NCI-H446 treated with DMSO at 0.1 percent for 48 hours (cell line): ENCODE data around the gene NFASC.

Experiments used
- DNase-seq: peaks from one replicate; lab custom pipeline; 2025; lab: John Stamatoyannopoulos, UW

NFASC gene

GRCh38 chr1:205009670-205010069 lies 139.0 kb downstream of the NFASC start:
- peak; percentile 97 for DNase-seq

DNA sequence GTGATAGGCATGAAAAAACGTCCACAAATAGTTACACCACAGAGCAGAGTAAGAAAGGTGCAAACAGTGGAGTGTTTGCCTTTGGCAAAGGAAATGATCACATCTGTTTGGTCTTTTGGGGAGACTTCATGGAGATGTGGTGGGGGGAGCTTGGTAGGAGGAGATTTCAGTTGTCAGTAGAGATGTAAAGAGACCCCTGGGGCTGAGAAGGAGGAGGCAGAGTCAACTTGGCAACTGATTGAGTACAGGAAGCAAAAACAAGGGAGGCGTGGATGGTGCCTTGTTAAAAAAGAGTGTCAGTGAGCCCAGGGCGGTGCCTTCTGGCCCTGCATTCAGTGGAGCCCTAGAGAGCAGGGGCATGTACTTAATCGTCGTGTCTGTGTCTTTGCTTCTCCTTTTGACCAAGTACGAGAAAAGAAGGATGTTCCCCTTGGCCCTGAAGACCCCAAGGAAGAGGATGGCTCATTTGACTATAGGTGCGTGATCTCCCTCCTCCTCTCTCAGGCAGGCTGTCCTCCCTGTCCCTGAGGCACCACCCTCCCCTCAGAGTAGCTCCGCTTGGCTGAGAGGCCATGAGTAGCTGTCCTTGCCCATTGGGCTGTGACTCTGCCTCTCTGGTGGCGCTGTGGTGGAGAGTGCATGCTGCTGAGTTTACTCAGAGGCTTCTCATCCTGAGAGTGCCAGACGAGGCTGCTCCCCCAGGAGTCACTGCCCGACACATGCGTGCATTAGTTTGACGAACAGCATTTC lies 141.9 kb downstream of the NFASC start:
- DNase-seq, result peak; percentile 48

- DNase-seq, result peak; percentile 95
Measured at GRCh38 chr1:205013683-205014367, 143.2 kb downstream of the NFASC start.

DNA sequence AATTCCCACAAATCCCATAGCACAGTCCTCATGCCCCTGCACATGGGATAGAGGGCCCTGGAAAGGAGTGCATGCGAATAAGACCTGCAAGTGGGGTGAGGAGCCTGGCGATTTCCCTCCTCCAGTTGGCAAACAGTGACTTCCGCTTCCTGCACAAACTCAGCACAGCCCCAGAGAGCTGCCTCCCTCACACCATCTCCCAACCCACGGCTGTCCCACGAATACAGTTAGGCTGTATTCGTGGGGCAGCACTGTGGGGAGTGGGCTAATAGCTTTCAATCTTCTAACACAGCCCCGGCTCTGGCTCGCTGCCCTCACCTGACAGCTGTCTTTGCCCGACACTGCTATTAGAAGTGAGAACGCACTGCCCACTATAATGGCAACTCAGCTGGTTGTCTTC lies 144.1 kb downstream of the NFASC start:
- DNase-seq, result no peak

DNA sequence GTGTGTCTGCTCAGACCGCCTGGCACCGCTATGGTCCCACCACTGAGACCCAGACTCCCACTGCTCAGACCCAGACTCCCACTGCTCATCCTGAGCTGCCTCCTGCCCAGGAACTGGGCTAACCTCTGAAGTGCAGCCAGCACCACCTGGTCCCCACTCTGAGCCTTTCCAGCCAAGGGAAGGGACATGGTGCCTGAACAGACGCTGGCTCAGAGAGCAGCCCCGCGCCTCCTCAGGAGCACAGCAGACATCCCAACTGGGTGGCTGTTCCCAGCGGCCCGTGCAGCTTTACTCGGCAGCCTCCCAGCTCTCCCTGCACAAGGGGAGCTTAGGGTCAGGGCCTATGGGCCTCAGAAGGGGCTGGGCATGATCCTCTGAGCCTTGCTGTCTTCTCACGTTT lies 144.6 kb downstream of the NFASC start:
- DNase-seq, result peak; percentile 55

- no peak for DNase-seq
Measured at GRCh38 chr1:205016075-205016474, 145.4 kb downstream of the NFASC start.

DNA sequence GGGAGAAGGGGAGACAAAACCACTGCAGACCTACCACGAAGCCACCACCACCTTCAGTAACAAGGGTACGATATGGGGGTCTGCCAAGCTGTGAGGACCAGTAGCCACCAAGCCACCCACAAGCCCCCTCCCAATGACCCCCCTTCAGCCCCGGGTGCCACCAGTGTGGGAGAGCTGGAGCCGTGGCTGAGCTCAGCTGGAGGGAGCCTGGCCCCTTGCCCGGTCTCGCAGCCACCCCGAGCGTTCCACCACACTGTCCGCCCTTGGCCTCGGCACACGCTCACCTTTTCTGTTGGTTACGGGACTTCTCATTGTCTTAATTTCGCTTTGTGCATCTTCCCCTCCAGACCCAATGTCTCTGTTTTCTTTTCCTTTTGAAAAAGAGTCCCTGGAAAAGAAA lies 145.9 kb downstream of the NFASC start:
- DNase-seq, result no peak

- DNase-seq, result no peak
Measured at GRCh38 chr1:205017001-205017400, 146.3 kb downstream of the NFASC start.

DNA sequence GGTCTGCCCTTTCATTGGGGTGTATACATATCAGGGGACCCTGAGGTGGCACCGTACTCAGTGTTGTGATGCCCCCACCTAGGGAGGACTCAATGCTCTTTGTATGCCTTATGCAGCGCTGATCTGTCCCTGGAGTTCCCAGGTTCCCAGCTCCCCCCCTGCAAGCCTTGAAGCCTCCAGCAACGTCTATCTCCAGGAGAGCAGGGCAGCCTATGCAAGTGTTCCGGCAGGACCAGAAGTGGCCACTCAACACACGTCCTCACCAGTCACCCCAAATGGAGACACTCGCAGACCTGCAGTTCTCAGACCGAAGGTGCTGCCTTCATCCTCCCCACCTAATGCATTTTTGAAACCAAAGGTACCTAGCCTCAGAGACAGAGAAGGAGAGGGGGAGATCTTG lies 147.1 kb downstream of the NFASC start:
- no peak for DNase-seq

DNA sequence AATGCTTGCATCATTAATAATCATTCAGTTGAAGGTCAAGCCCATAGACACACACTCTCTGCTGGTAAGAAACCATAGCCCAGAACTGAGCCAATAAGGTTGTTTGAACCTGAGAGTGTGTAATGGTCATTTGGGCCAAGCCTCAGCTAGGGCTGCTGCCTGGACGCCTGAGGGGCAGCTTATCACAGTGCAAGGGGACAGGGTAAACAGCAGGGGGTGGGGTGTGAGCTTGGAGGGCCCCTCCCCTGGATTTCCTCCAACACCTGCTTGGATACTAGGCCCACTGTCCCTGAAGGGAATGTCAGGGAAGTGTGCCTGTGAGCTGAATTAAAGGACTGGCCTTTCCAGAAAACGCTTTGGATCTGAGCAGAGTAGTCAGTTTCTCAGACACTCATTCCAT lies 147.7 kb downstream of the NFASC start:
- no peak for DNase-seq

DNA sequence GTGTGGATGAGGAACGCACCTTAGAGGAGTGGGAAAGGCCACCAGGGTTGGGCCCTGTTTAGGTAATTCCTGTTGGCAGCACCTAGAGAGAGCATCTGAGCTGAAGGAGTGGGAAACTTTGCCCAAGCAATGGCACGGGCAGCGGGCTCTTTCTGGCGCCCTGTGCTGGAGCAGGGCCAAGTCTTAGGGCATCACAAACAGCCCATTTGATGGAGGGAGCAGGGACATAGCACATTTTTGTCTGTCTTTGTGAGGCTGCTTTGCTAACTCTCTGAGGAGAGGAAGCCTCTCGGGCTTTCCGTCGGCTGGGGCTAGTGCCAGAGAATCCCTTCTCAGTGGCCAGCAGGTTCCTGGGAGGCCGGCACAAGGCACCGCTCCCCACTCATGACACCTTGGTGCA lies 149.8 kb downstream of the NFASC start:
- no peak for DNase-seq

GRCh38 chr1:205024679-205025078 lies 154.0 kb downstream of the NFASC start:
- DNase-seq, result no peak

- DNase-seq, result no peak
Measured at GRCh38 chr1:205025239-205025638, 154.6 kb downstream of the NFASC start.

GRCh38 chr1:205026181-205026580 lies 155.5 kb downstream of the NFASC start:
- no peak for DNase-seq

DNA sequence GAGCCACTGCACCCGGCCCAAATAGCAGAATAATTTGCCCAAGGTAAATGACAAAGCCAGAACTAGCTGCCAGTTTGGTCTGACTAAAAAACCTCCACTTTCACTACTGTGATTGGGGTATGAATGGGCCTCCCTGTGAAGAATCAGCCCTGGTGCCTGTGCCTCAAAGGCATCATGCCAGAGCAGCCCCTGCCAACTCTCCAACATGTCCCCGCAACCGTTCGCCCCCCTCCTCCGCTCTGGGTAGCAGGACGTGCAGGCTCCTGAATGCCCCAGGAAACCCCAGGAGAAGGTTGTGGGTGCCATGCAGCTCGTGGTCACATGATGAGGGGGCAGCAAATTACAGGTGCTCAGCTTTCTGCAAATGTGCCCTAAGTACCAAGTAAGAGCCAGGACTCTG lies 157.7 kb downstream of the NFASC start:
- no peak for DNase-seq

DNA sequence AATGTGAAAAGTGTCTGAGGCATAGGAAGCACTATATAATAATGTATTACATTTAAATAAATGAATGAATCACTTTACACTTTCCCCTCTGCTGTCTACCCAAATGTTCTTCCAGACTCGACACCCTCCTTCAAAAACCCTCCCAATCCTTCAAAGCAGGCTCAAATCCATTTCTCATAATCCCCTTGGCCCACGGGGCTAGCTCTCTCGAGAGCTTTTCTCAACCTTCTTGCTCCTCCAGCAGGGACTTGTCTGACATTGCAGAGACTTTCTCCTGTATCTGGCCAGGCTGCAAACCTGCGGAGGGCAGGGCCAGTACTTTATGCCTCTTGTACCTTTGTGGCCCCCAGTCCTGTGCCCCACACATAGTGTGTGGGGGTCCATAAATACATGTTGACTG lies 158.3 kb downstream of the NFASC start:
- DNase-seq, result no peak

DNA sequence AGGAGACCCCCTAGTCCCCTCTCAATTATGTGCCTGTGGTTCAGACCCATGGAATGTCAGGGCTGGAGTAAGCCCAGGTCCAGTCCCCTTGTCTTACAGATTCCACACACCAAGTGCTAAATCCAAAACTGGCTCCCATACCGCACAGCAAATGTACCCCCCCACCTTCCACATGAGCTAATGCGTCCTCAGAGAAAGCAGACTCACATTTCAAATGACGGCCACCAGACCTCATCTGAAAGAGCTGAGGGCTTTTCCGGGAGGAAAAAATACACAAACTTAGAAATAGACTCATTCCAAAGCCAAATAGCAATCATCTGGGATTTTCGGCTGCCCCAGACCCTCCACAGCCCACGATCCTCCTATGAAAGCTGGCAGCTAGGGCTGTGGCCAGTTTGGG lies 159.6 kb downstream of the NFASC start:
- DNase-seq, result no peak

GRCh38 chr1:205030896-205031295 lies 160.2 kb downstream of the NFASC start:
- no peak for DNase-seq

DNA sequence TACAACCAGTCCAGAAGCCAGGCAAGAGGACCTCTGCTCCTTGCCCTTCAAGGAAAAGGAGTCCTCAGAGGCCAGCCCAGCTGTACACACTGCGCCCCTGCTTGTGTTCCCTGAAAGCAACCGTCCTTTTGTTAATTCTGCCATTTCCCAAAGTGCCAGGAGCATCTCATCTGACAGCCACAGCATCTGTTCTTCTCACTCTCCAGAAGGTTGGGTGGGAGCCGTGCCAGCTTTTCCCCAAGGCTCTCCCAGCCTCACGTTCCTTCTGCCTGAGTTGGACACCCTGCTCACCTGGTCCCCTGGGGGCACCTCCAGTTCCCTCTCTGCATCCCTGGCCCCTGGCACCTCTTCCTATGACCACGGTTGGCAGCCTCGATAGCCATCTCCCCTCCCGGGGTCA lies 161.8 kb downstream of the NFASC start:
- DNase-seq, result peak; percentile 92

GRCh38 chr1:205037539-205037938 lies 166.9 kb downstream of the NFASC start:
- DNase-seq, result no peak

GRCh38 chr1:205038132-205038786 lies 167.6 kb downstream of the NFASC start:
- no peak for DNase-seq

- DNase-seq, result peak; percentile 96
Measured at GRCh38 chr1:205041001-205041715, 170.5 kb downstream of the NFASC start.
